K562 (cell line): ENCODE measurements around the gene SEC24B. TPM values are rescaled to one million over a fixed set of nuclear protein-coding genes. Genes with fewer than 3 reads are reported as not detected.

Source experiments
- ATAC-seq: fragments of 200-7000 bp; cut with Tn5 transposase; 3 replicates; pipeline ENCODE4 v1.9.1; 2020; ENCODE audit warnings: moderate library complexity
- BruUV-seq: library from RNA; stranded (reverse); fragments of 400-500 nt; replicated peaks from 2 replicates; lab custom pipeline; 2021; lab: Mats Ljungman, UMichigan
- CTCF ChIA-PET: fragments of 300-600 bp; formaldehyde crosslinking; extraction: SDS; loops from one replicate; lab custom pipeline; 2021; ENCODE audit warnings: low intra/inter-chr PET ratio; lab: Yijun Ruan, JAX
- POLR2A ChIA-PET: fragments of 300-600, 350-650 bp; sonication (Branson Sonifier 250); formaldehyde crosslinking; extraction: SDS; loops from one replicate; lab custom pipeline; 2021; ENCODE audit warnings: antibody characterized with exemption, inconsistent platforms; lab: Yijun Ruan, JAX
- DNase-seq, 4 experiments: peaks; one replicate each; pipeline versions ENCODE4 v3.0.0 to v3.0.0-alpha.2; 2011 to 2018; ENCODE audit warnings: low spot score in 3 of 4, mixed read lengths in 3 of 4; ENCODE audit errors: extremely low read depth in 1 of 4
- FAIRE-seq: peaks from 2 replicates; lab custom pipeline; 2011; peaks lifted over from hg19 to GRCh38; lab: Jason Lieb, UNC
- H2AFZ ChIP-seq: 2 replicates; pipeline ENCODE4 v1.6.0; 2011; ENCODE audit warnings: low read depth, low read length, control low read depth, inconsistent platforms
- H3K27ac ChIP-seq: fragments of 200-600 bp; 3 replicates; pipeline ENCODE4 v1.8.0; 2011; ENCODE audit warnings: low read depth, mild to moderate bottlenecking, control low read depth, inconsistent platforms, low read length, moderate library complexity, mixed read lengths; ENCODE audit errors: extremely low read depth
- H3K27me3 ChIP-seq, 2 experiments: fragments of 300-600 bp in 1 of 2; 2 replicates in 1 of 2; 3 replicates in 1 of 2; pipeline versions ENCODE4 v1.6.0 to v1.8.0; 2011; ENCODE audit warnings: inconsistent platforms in 2 of 2, low read length in 2 of 2, mild to moderate bottlenecking in 1 of 2, mixed read lengths in 1 of 2, moderate library complexity in 1 of 2; ENCODE audit not compliant: control insufficient read depth in 2 of 2, insufficient read depth in 2 of 2
- H3K36me3 ChIP-seq: fragments of 300-600 bp; 3 replicates; pipeline ENCODE4 v1.8.0; 2011; ENCODE audit warnings: mild to moderate bottlenecking, low read length, inconsistent platforms; ENCODE audit not compliant: control insufficient read depth, insufficient read depth
- H3K4me1 ChIP-seq, 2 experiments: fragments of 200-600 bp in 1 of 2; replicated peaks in 1 of 2; 2 replicates in 1 of 2; 3 replicates in 1 of 2; pipeline versions ENCODE4 v1.5.1 to v1.8.0; 2011; ENCODE audit warnings: inconsistent platforms in 2 of 2, low read length in 2 of 2, mild to moderate bottlenecking in 1 of 2, mixed read lengths in 1 of 2, moderate library complexity in 1 of 2; ENCODE audit not compliant: control insufficient read depth in 2 of 2, insufficient read depth in 2 of 2
- H3K4me2 ChIP-seq: 2 replicates; pipeline ENCODE4 v1.6.1; 2011; ENCODE audit warnings: low read length, control low read depth, inconsistent platforms, mixed read lengths; ENCODE audit not compliant: insufficient read depth
- H3K4me3 ChIP-seq: fragments of 200-600 bp; sonication (generic), shearing (Covaris generic); 2 replicates; pipeline ENCODE4 v1.5.1; 2016; ENCODE audit warnings: control low read depth, inconsistent platforms
- H3K79me2 ChIP-seq: fragments of 200-600 bp; 3 replicates; pipeline ENCODE4 v1.8.0; 2011; ENCODE audit warnings: low read length, inconsistent platforms; ENCODE audit not compliant: control insufficient read depth, insufficient read depth
- H3K9ac ChIP-seq, 2 experiments: 2 replicates each; pipeline versions ENCODE4 v1.6.0 to v1.6.1; 2011; ENCODE audit warnings: low read depth in 2 of 2, low read length in 2 of 2, control low read depth in 1 of 2, inconsistent platforms in 1 of 2, mild to moderate bottlenecking in 1 of 2, mixed read lengths in 1 of 2; ENCODE audit not compliant: insufficient read depth in 1 of 2
- H3K9me1 ChIP-seq: one replicate; pipeline ENCODE4 v1.6.0; 2011; ENCODE audit warnings: inconsistent platforms, mild to moderate bottlenecking, low read length, moderate library complexity; ENCODE audit not compliant: control insufficient read depth, insufficient read depth
- H3K9me3 ChIP-seq: replicated peaks from 2 replicates; pipeline ENCODE4 v1.5.1; 2011; ENCODE audit warnings: low read depth, low read length, inconsistent platforms; ENCODE audit not compliant: control insufficient read depth, insufficient read depth
- H4K20me1 ChIP-seq: replicated peaks from 2 replicates; pipeline ENCODE4 v1.6.1; 2011; ENCODE audit warnings: low read length, inconsistent platforms, mixed read lengths; ENCODE audit not compliant: control insufficient read depth, insufficient read depth
- LEF1 ChIP-seq: fragments of 450-650 bp; IDR thresholded peaks from 2 replicates; pipeline ENCODE4 v1.6.1; 2016; ENCODE audit warnings: mild to moderate bottlenecking
- MEIS2 ChIP-seq: fragments of 450-650 bp; IDR thresholded peaks from 2 replicates; pipeline ENCODE4 v1.6.1; 2014; ENCODE audit warnings: mild to moderate bottlenecking; ENCODE audit not compliant: partially characterized antibody
- RHOXF2B ChIP-seq: fragments of 250-450 bp; sonication (Bioruptor Pico); conservative IDR thresholded peaks from 2 replicates; pipeline ENCODE4 v1.5.1; 2021
- SMARCC2 ChIP-seq: fragments of 450-650 bp; IDR thresholded peaks from 2 replicates; pipeline ENCODE4 v1.6.1; 2017; ENCODE audit warnings: antibody characterized with exemption, moderate library complexity, mild to moderate bottlenecking, low read depth
- WGBS: fragments of 100-300 bp; shearing (Covaris generic); methylation state at CpG from one replicate; pipeline ENCODE4 v1.1.6; 2016; ENCODE audit warnings: low coverage, mixed read lengths; ENCODE audit not compliant: insufficient coverage; ENCODE audit errors: missing lambda C conversion rate; 5-methylcytosine and 5-hydroxymethylcytosine counted together
- in situ Hi-C: fragments of 300-500 bp; cut with MboI; formaldehyde crosslinking; loops from 4 replicates; pipeline ENCODE4 v1.15.0; 2018; ENCODE audit warnings: inconsistent platforms, mixed read lengths
- intact Hi-C: fragments of 100-400 bp; cut with micrococcal nuclease; formaldehyde crosslinking; loops from 2 replicates; pipeline ENCODE4 v1.14.2; 2022
- polyA plus RNA-seq, 8 experiments: library from polyadenylated mRNA; depleted of rRNA in 4 of 8; stranded (reverse) in 5 of 8; unstranded in 3 of 8; fragments of >200 nt; fragmentation: Nextera tagmentation in 2 of 8; fragmentation: Illumina TruSeq in 1 of 8; extraction: Ambion mirVana in 2 of 8; extraction: Trizol in 1 of 8; gene quantifications; 2 replicates each; pipeline versions ENCODE4 v1.2.1 to v1.2.3, GENCODE V29; 2011 to 2014; ENCODE audit warnings: inconsistent platforms in 1 of 8, missing spikeins in 1 of 8
- total RNA-seq, 7 experiments: library from RNA; depleted of rRNA in 6 of 7; stranded (reverse); fragments of >200 nt in 6 of 7; fragmentation: Illumina TruSeq in 2 of 7; extraction: Trizol in 2 of 7; gene quantifications; 2 replicates each; pipeline versions ENCODE4 v1.2.1 to v1.2.3, GENCODE V29; 2011 to 2021; ENCODE audit warnings: low replicate concordance in 1 of 7
- TF ChIP-seq, protein P1 (sequence below), 2 experiments: IDR thresholded peaks in 1 of 2; conservative IDR thresholded peaks in 1 of 2; 2 replicates each; pipeline ENCODE4 v1.6.1; 2016; ENCODE audit warnings: low read depth in 2 of 2, mild to moderate bottlenecking in 1 of 2, missing compliant biosample characterization in 1 of 2, missing genetic modification characterization in 1 of 2, moderate library complexity in 1 of 2
- TF ChIP-seq, protein P2 (sequence below): fragments of 200-600 bp; sonication (generic); IDR thresholded peaks from one replicate; pipeline ENCODE4 v1.6.1; 2012; ENCODE audit warnings: mild to moderate bottlenecking, low read depth, low read length, inconsistent platforms

The SEC24B gene
- total and polyA plus RNA-seq, 9 of the 15 experiments (the other 6 are each of a cell fraction or from before 2014, with no cell fraction given) = 6.3 to 46.4 (median 17.1) TPM

DNA sequence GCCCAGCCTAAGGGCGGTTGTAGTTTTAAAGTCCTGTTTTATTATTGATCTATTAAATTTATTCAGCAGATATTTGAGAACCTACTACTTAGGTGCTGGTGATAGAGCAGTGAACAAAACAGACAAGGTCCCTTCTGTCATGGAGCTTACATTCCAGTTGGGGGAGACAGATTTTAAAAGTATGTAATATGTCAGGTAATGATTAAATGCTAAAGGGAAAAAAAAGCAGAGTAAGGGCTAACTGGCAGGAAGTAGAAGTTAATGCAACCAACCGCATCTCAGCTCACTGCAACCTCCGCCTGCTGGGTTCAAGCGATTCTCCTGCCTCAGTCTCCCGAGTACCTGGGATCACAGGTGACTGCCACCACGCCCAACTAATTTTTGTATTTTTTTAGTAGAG, 118.6 kb downstream of the SEC24B start:
- Histone ChIP-seq H3K79me2 (no peaks in the 10 kb centered on the region), H3K9me3 (no peaks in the 10 kb centered on the region), H3K4me2 (no peak overlapping the region), H3K9me1 (no peaks in the 10 kb centered on the region), H3K9ac (no peak overlapping the region)
- FAIRE-seq (no peak), DNase-seq (no peak)
- TF ChIP-seq RHOXF2B = no peak
- TF ChIP-seq MEIS2 = peak; percentile 51
- no peak for TF ChIP-seq SMARCC2
- no peak for TF ChIP-seq LEF1
- TF ChIP-seq, protein P1, sequence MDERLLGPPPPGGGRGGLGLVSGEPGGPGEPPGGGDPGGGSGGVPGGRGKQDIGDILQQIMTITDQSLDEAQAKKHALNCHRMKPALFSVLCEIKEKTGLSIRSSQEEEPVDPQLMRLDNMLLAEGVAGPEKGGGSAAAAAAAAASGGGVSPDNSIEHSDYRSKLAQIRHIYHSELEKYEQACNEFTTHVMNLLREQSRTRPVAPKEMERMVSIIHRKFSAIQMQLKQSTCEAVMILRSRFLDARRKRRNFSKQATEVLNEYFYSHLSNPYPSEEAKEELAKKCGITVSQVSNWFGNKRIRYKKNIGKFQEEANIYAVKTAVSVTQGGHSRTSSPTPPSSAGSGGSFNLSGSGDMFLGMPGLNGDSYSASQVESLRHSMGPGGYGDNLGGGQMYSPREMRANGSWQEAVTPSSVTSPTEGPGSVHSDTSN (CRISPR knock-in tag; IDR thresholded peaks at IDR 0.05; ENCODE audit: low read depth) = no peak
- TF ChIP-seq, protein P1 (tag; conservative IDR thresholded peaks at IDR 0.05; ENCODE audit: low read depth) = peak; percentile 53
- TF ChIP-seq, protein P2, sequence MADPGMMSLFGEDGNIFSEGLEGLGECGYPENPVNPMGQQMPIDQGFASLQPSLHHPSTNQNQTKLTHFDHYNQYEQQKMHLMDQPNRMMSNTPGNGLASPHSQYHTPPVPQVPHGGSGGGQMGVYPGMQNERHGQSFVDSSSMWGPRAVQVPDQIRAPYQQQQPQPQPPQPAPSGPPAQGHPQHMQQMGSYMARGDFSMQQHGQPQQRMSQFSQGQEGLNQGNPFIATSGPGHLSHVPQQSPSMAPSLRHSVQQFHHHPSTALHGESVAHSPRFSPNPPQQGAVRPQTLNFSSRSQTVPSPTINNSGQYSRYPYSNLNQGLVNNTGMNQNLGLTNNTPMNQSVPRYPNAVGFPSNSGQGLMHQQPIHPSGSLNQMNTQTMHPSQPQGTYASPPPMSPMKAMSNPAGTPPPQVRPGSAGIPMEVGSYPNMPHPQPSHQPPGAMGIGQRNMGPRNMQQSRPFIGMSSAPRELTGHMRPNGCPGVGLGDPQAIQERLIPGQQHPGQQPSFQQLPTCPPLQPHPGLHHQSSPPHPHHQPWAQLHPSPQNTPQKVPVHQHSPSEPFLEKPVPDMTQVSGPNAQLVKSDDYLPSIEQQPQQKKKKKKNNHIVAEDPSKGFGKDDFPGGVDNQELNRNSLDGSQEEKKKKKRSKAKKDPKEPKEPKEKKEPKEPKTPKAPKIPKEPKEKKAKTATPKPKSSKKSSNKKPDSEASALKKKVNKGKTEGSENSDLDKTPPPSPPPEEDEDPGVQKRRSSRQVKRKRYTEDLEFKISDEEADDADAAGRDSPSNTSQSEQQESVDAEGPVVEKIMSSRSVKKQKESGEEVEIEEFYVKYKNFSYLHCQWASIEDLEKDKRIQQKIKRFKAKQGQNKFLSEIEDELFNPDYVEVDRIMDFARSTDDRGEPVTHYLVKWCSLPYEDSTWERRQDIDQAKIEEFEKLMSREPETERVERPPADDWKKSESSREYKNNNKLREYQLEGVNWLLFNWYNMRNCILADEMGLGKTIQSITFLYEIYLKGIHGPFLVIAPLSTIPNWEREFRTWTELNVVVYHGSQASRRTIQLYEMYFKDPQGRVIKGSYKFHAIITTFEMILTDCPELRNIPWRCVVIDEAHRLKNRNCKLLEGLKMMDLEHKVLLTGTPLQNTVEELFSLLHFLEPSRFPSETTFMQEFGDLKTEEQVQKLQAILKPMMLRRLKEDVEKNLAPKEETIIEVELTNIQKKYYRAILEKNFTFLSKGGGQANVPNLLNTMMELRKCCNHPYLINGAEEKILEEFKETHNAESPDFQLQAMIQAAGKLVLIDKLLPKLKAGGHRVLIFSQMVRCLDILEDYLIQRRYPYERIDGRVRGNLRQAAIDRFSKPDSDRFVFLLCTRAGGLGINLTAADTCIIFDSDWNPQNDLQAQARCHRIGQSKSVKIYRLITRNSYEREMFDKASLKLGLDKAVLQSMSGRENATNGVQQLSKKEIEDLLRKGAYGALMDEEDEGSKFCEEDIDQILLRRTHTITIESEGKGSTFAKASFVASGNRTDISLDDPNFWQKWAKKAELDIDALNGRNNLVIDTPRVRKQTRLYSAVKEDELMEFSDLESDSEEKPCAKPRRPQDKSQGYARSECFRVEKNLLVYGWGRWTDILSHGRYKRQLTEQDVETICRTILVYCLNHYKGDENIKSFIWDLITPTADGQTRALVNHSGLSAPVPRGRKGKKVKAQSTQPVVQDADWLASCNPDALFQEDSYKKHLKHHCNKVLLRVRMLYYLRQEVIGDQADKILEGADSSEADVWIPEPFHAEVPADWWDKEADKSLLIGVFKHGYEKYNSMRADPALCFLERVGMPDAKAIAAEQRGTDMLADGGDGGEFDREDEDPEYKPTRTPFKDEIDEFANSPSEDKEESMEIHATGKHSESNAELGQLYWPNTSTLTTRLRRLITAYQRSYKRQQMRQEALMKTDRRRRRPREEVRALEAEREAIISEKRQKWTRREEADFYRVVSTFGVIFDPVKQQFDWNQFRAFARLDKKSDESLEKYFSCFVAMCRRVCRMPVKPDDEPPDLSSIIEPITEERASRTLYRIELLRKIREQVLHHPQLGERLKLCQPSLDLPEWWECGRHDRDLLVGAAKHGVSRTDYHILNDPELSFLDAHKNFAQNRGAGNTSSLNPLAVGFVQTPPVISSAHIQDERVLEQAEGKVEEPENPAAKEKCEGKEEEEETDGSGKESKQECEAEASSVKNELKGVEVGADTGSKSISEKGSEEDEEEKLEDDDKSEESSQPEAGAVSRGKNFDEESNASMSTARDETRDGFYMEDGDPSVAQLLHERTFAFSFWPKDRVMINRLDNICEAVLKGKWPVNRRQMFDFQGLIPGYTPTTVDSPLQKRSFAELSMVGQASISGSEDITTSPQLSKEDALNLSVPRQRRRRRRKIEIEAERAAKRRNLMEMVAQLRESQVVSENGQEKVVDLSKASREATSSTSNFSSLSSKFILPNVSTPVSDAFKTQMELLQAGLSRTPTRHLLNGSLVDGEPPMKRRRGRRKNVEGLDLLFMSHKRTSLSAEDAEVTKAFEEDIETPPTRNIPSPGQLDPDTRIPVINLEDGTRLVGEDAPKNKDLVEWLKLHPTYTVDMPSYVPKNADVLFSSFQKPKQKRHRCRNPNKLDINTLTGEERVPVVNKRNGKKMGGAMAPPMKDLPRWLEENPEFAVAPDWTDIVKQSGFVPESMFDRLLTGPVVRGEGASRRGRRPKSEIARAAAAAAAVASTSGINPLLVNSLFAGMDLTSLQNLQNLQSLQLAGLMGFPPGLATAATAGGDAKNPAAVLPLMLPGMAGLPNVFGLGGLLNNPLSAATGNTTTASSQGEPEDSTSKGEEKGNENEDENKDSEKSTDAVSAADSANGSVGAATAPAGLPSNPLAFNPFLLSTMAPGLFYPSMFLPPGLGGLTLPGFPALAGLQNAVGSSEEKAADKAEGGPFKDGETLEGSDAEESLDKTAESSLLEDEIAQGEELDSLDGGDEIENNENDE = no peak
- TF ChIP-seq, all 486 proteins: peak for 2
- intact Hi-C loops = no loop called here
- BruUV-seq = no TSS peak
- CTCF ChIA-PET = no interaction called here
- H2AFZ ChIP-seq = no peak overlapping the region
- no peaks in the 10 kb centered on the region for H4K20me1 ChIP-seq
- in situ Hi-C loops = no loop called here
- WGBS = 73% methylated on average over 6 of the region's 6 CpGs
- H3K27ac ChIP-seq = no peak overlapping the region
- no peak overlapping the region for H3K4me3 ChIP-seq
- no peaks in the 10 kb centered on the region for H3K4me1 ChIP-seq
- ATAC-seq = no peak
- H3K36me3 ChIP-seq = no peaks in the 10 kb centered on the region
- no peaks in the 10 kb centered on the region for H3K27me3 ChIP-seq
- POLR2A ChIA-PET = no interaction called here
